ENCODE data around the gene CHCHD6.

Gene CHCHD6

DNA sequence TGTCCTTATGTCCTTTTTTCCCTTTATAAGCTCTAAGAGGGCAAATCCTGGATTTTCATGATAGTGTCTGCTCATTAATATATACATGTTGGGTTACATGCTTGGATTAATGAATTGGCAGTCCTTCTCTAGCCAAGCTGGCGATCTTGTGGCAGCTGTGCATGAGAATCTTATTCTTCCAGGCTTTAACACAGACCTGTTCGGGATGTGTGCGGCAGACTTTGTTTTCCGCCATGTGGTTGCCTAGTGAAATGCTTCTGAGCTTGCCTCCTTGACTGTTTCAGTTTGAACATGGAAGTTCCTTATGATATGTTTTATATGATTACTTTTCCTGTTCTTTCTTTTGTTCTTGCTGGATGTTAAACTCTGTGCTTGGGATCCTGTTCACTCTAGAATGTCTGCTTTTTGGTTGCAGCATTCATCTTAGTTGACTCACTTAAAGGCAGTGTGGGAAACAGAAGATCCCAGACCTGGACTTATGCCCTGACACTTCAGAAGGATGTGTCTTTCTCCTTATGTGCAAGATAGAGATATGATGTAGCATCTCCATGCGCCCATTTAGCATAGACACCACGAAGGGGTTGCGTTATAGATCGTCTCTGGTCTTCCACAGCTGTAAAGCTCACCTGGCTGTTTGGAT lies 7.2 kb downstream of the CHCHD6 start:
- no peak for DNase-seq

DNA sequence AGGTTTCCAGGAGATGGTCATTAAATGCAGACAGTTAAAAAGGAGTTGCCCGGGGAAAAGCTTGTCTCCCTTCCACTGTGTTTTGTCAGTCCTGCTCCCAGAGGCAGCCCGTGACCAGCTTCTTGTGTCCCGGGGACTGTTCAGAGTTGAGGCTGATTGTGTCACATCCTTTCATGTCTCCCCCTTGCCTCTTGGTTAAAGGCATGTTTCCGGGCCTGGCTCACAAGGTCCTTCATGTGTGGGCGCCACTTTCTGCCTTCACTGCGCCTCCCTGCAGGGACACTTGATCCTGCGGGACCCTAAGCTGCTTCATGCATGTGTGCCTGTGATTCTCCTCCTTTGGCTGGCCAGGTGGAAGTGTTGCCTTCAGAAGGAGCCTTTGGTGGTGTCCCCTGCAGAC lies 9.2 kb downstream of the CHCHD6 start:
- DNase-seq, result no peak

- no peak for DNase-seq
Observed at GRCh38 chr3:126714276-126714900, 10.3 kb downstream of the CHCHD6 start.

DNA sequence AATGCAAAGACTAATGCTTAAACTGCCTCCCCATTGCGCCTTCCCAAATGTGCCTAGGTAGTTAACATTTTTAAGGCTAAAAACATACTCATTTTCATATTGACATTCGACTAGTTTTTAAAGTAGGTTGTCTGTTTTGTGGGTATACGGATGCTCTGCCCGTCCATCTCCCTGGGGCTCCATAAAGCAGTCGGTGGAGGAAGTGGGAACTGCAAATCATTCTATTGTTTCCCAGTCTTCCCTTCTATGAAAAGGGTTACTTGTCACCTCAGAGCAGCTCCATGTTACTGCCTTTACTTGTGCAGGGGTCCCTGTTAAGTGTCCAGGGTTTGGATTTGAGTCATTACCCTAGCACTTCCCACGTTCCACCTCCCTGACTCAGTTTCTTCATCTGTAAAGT lies 10.9 kb downstream of the CHCHD6 start:
- DNase-seq, result no peak

GRCh38 chr3:126715432-126715831 lies 11.4 kb downstream of the CHCHD6 start:
- no peak for DNase-seq

- DNase-seq, result no peak
Observed at GRCh38 chr3:126716057-126716456, 12.0 kb downstream of the CHCHD6 start.

DNA sequence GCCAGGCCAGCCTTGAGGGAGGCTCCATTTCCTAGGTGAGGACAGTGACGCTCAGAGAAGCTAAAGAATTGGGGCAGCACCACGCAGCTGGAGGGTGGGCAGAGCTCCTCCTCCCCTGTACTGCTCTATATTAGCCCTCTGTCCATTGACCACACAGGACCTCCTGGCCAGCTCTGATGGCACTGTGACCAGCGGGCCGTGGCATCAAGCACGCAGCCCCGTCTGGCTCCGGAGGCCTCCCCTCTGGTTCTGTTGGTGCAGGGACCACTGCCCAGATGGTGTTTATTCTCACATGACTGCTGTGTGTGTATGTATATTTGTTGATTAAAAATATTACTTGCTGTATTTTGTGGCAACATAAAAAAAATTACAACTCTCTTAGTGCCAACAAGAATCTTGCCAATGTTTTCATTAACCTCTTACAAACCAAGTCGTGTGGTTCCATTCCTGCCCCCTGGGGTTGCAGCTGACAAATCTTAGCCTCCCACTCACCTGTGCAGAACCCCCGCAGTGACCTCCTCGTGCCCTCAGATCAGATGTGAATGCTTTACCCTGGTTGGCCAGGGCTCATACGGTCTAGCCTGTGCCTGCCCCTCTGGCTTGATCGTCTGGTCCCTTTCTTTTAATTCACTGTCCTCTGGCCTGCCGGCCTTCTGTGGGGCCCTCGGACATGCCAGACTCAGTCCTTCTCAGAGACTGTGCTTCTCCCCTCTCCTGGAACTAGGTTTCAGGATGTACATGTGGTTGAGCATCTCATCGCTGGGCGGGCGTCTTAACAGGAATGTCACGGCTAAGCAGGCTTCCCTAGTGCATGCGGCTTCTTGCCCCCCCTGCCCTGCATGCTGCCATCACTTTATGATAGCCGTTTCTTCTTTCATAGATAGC lies 14.8 kb downstream of the CHCHD6 start:
- DNase-seq, result no peak

DNA sequence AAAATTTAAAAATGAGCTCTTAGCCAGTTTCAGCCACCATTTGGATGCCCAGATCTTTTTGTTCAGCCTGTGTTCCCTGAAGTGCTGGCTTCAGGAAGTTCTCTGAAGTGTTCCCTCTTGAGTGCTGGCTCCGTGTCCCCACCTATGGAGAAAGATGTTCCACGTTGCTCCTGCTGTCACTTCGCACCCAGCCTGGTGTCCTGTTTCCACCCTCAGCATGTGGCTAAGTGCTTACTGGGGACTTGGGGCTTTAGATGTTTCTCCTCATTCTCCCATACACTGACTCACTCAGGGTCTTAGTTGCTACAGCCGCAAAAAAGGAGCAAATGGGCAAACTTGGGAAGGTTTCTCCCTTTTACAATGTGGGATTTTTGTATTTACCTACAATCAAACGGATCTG lies 16.6 kb downstream of the CHCHD6 start:
- DNase-seq, result no peak

GRCh38 chr3:126721246-126721645 lies 17.2 kb downstream of the CHCHD6 start:
- DNase-seq, result no peak

DNA sequence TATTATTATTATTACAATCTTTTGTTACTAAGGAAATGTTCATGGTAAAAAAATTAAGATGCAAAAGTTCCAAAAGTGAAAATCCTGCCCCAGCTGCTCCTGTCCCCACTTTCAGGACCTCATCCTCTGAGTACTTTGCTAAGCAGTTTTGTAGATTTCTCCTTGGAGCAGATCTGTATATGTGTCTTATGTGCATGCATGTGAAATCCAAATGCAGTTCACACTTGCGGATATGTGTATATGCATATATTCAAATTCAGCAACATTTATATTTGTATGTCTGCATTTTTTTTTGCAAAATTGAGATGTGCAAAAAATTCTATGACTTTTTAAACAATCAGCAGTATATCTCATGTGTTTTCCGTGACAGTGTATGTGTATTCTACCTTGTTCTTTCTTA lies 19.2 kb downstream of the CHCHD6 start:
- DNase-seq, result no peak

- DNase-seq, result no peak
Observed at GRCh38 chr3:126723801-126724200, 19.8 kb downstream of the CHCHD6 start.

GRCh38 chr3:126728680-126729079 lies 24.6 kb downstream of the CHCHD6 start:
- no peak for DNase-seq

DNA sequence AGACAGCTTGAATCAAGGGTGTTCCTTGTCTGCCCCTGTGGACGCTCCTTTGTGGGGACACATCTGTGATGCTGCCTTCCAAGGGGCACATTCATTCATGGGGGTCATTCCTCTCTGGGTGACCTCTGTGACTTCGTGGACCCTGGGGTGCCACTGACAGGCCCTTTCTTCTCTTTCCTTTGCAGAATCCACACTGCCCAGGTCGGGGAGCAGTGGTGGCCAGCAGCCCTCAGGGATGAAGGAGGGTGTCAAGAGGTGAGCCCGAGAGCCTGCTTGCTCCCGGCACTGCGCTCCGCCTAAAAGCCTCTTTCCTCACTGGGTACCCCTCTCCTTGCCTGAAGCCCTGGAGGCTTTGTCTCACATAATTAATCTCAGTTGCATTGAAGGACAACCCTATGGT lies 26.3 kb downstream of the CHCHD6 start:
- DNase-seq, result no peak

GRCh38 chr3:126731044-126731443 lies 27.0 kb downstream of the CHCHD6 start:
- DNase-seq, result no peak

DNA sequence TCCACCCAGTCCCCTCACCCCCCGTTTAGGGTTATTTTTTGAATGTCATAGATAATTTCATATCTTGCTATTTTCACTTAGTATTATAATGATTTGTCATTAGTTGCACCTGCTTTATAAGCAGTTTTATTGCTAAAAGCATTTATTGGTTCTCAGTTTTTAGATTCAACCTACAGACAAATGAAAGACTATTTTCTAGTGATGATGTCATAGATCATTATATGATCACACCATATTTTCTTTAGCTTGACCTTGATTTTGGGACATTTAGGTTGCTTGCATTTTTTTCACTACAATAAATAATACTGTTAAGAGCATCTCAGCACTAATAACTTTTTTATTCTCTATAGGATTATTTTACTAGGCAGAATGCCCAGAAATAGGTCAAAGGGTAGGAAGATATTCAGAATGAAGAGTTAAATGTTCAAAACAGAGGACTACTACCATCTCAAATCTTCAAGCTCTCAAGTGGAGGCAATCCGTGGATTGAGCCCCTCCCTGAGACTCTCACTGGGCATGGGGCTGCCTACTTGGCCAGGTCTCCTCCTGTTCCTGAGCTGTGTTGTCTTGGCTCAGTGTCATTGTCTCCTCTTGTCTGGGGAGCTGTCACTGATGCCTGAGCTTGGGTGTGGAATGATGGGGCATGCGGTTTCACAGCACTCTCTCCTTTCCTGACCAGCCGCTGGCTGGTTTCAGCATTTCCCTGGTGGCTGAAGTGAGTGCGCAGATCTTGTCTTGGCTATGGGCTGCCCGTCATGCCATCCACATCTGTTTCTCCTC lies 28.4 kb downstream of the CHCHD6 start:
- DNase-seq, result no peak

DNA sequence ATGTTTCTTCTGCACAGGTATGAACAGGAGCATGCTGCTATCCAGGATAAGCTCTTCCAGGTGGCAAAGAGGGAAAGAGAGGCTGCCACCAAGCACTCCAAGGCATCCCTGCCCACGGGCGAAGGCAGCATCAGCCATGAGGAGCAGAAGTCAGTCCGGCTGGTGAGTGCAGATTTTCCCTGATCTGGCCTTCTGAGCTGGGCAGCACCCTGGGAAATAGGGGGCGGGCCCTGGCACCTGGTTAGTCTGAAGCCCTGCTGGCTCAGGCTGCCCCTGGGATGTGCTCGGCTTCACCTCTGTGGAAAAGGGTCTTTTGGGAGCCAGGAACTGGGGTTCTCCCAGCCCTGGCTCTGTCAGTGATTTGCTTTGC lies 29.0 kb downstream of the CHCHD6 start:
- no peak for DNase-seq

- no peak for DNase-seq
Observed at GRCh38 chr3:126734106-126734723, 30.2 kb downstream of the CHCHD6 start.

GRCh38 chr3:126737527-126737926 lies 33.5 kb downstream of the CHCHD6 start:
- DNase-seq, result no peak

DNA sequence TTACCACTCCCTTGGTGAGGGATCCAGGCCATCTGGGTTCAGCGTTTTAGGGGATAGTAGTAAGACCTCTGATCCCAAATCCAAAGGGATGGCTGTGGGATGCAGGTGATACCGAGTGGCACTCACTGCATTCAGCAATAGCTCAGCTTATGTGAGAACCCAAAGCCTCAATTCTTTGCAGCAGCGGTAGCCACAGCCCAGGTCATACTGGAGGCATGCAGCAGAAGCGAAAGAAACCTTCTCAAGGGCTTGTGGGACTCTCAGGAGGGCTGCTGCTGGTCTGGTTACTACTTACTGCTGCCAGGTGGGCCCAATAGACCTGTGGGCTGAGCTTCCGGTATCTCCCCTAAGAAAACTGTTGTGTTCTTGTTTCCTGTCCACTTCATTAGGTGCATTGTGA lies 38.0 kb downstream of the CHCHD6 start:
- no peak for DNase-seq

- DNase-seq, result no peak
Observed at GRCh38 chr3:126743350-126743749, 39.3 kb downstream of the CHCHD6 start.

DNA sequence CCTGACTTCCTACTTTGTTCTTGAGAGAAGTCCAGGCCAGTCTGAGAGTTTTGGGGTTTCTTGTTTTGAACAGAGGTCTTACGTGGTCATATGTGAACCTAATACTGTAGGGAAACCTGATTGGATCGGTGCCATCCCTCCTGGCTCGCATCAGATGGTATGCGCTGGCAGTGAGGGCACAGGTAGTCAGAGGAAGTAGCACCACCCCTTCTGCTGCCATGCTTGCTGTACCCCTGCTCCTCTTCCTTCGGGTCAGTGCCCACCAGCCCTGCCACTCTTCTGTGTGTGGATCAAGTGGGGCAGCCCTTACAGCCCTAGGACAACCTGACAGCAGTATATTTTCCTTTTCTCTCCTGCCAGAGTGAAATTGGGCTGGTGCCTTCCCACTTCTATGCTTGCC lies 39.7 kb downstream of the CHCHD6 start:
- no peak for DNase-seq

GRCh38 chr3:126745760-126746394 lies 41.8 kb downstream of the CHCHD6 start:
- no peak for DNase-seq

Data from SW 1271 (cell line).